HepG2 (cell line): Measurements from ENCODE around the gene MAPK7. TPM values are rescaled to one million over a fixed set of nuclear protein-coding genes. Genes with fewer than 3 reads are reported as not detected.

ENCODE experiments used
- ATAC-seq: fragments of 200-7000 bp; cut with Tn5 transposase; 3 replicates; pipeline ENCODE4 v1.9.1; 2020; ENCODE audit warnings: mild to moderate bottlenecking, moderate library complexity
- BruUV-seq: library from RNA; stranded (reverse); fragments of 400-500 nt; replicated peaks from 2 replicates; lab custom pipeline; 2021; lab: Mats Ljungman, UMichigan
- CTCF ChIA-PET: fragments of 300-600 bp; formaldehyde crosslinking; extraction: SDS; loops from one replicate; lab custom pipeline; 2021; ENCODE audit warnings: low total read pairs, inconsistent platforms, low intra/inter-chr PET ratio; lab: Yijun Ruan, JAX
- POLR2A ChIA-PET: fragments of 350-600 bp; sonication (Branson Sonifier 250); formaldehyde crosslinking; loops from one replicate; lab custom pipeline; 2020; ENCODE audit warnings: antibody characterized with exemption, inconsistent platforms; lab: Yijun Ruan, JAX
- DNase-seq: peaks from one replicate; pipeline ENCODE4 v3.0.0-alpha.2; 2015; ENCODE audit warnings: low spot score
- FAIRE-seq: peaks from 3 replicates; lab custom pipeline; 2011; peaks lifted over from hg19 to GRCh38; lab: Jason Lieb, UNC
- H2AFZ ChIP-seq: one replicate; pipeline ENCODE4 v1.6.1; 2011; ENCODE audit warnings: low read length, inconsistent platforms
- H3K27ac ChIP-seq: fragments of 300-600 bp; 3 replicates; pipeline ENCODE4 v1.8.0; 2011; ENCODE audit warnings: mixed run types, mild to moderate bottlenecking, mixed read lengths, low read length, inconsistent platforms; ENCODE audit not compliant: insufficient read depth; ENCODE audit errors: extremely low read length
- H3K27me3 ChIP-seq, 2 experiments: fragments of 200-600 bp in 1 of 2; 2 replicates in 1 of 2; 3 replicates in 1 of 2; pipeline versions ENCODE4 v1.6.0 to v1.8.0; 2011; ENCODE audit warnings: low read length in 2 of 2, mild to moderate bottlenecking in 2 of 2, moderate library complexity in 2 of 2, inconsistent platforms in 1 of 2; ENCODE audit not compliant: insufficient read depth in 2 of 2, control insufficient read depth in 1 of 2
- H3K36me3 ChIP-seq, 2 experiments: fragments of 200-600 bp in 1 of 2; replicated peaks in 1 of 2; 2 replicates in 1 of 2; 3 replicates in 1 of 2; pipeline versions ENCODE4 v1.5.1 to v1.8.0; 2011; ENCODE audit warnings: low read length in 2 of 2, inconsistent platforms in 1 of 2; ENCODE audit not compliant: insufficient read depth in 2 of 2, control insufficient read depth in 1 of 2
- H3K4me1 ChIP-seq: 2 replicates; pipeline ENCODE4 v1.5.1; 2012; ENCODE audit warnings: low read length, inconsistent platforms; ENCODE audit not compliant: insufficient read depth
- H3K4me2 ChIP-seq: 2 replicates; pipeline ENCODE4 v1.6.0; 2011; ENCODE audit warnings: low read depth, low read length, inconsistent platforms
- H3K4me3 ChIP-seq, 3 experiments: fragments of 200-600 bp in 1 of 3; sonication (generic), shearing (Covaris generic) in 1 of 3; replicated peaks in 1 of 3; 2 replicates each; pipeline ENCODE4 v1.5.1; 2011 to 2016; ENCODE audit warnings: low read length in 3 of 3, inconsistent platforms in 2 of 3, low read depth in 2 of 3, mild to moderate bottlenecking in 2 of 3, control low read depth in 1 of 3, mixed read lengths in 1 of 3; ENCODE audit not compliant: insufficient read depth in 1 of 3
- H3K79me2 ChIP-seq: one replicate; pipeline ENCODE4 v1.6.1; 2011; ENCODE audit warnings: low read length, inconsistent platforms; ENCODE audit not compliant: insufficient read depth
- H3K9ac ChIP-seq: 2 replicates; pipeline ENCODE4 v1.6.0; 2011; ENCODE audit warnings: mild to moderate bottlenecking, low read depth, low read length, inconsistent platforms; ENCODE audit not compliant: insufficient read depth
- H3K9me3 ChIP-seq: 2 replicates; pipeline ENCODE4 v1.5.1; 2012; ENCODE audit warnings: mild to moderate bottlenecking, low read length
- H4K20me1 ChIP-seq: 2 replicates; pipeline ENCODE4 v1.6.0; 2011; ENCODE audit warnings: inconsistent platforms, mild to moderate bottlenecking, low read length, moderate library complexity; ENCODE audit not compliant: insufficient read depth
- E2F1 ChIP-seq: sonication (generic); formaldehyde crosslinking; IDR thresholded peaks from 2 replicates; pipeline ENCODE4 v1.5.0; 2020; ENCODE audit warnings: missing genetic modification reagents
- FOSL2 ChIP-seq: sonication (generic); formaldehyde crosslinking; IDR thresholded peaks from 2 replicates; pipeline ENCODE4 v1.4.0; 2020; ENCODE audit warnings: missing genetic modification reagents
- FOXK1 ChIP-seq: sonication (generic); formaldehyde crosslinking; IDR thresholded peaks from 2 replicates; pipeline ENCODE4 v1.4.0; 2020; ENCODE audit warnings: low read depth, missing genetic modification reagents, borderline replicate concordance
- HDAC2 ChIP-seq: sonication (generic); formaldehyde crosslinking; IDR thresholded peaks from 2 replicates; pipeline ENCODE4 v1.4.0; 2020; ENCODE audit warnings: missing genetic modification reagents
- MLLT10 ChIP-seq: sonication (generic); formaldehyde crosslinking; IDR thresholded peaks from 2 replicates; pipeline ENCODE4 v1.4.0; 2020; ENCODE audit warnings: missing genetic modification reagents
- MZF1 ChIP-seq: sonication (generic); formaldehyde crosslinking; IDR thresholded peaks from 2 replicates; pipeline ENCODE4 v1.8.1; 2023; ENCODE audit warnings: mild to moderate bottlenecking, missing genetic modification reagents, borderline replicate concordance
- NCOA1 ChIP-seq: sonication (generic); formaldehyde crosslinking; IDR thresholded peaks from 2 replicates; pipeline ENCODE4 v1.9.0; 2021; ENCODE audit warnings: missing genetic modification reagents
- NR2F6 ChIP-seq, 2 experiments: IDR thresholded peaks; 2 replicates each; pipeline ENCODE4 v1.6.1; 2016; ENCODE audit warnings: antibody characterized with exemption in 1 of 2, mild to moderate bottlenecking in 1 of 2
- SALL1 ChIP-seq: sonication (generic); formaldehyde crosslinking; IDR thresholded peaks from 2 replicates; pipeline ENCODE4 v1.8.0; 2022; ENCODE audit warnings: mild to moderate bottlenecking, missing genetic modification reagents
- SCMH1 ChIP-seq: sonication (generic); formaldehyde crosslinking; IDR thresholded peaks from 2 replicates; pipeline ENCODE4 v1.9.0; 2021; ENCODE audit warnings: missing genetic modification reagents, mild to moderate bottlenecking, borderline replicate concordance
- SMC3 ChIP-seq: IDR thresholded peaks from 2 replicates; pipeline ENCODE4 v1.6.1; 2011; ENCODE audit warnings: low read length, improper control_type of control experiment
- SNAPC2 ChIP-seq: sonication (generic); formaldehyde crosslinking; IDR thresholded peaks from 2 replicates; pipeline ENCODE4 v1.8.1; 2022; ENCODE audit warnings: mild to moderate bottlenecking, missing genetic modification reagents
- ZFP36L1 ChIP-seq: sonication (generic); formaldehyde crosslinking; IDR thresholded peaks from 2 replicates; pipeline ENCODE4 v1.8.0; 2022; ENCODE audit warnings: mild to moderate bottlenecking, missing genetic modification reagents, moderate library complexity
- ZNF124 ChIP-seq: sonication (generic); formaldehyde crosslinking; IDR thresholded peaks from 2 replicates; pipeline ENCODE4 v1.4.0; 2020; ENCODE audit warnings: missing genetic modification reagents
- ZSCAN12 ChIP-seq: sonication (generic); formaldehyde crosslinking; IDR thresholded peaks from 2 replicates; pipeline ENCODE4 v1.9.0; 2021; ENCODE audit warnings: mild to moderate bottlenecking, missing genetic modification reagents
- WGBS: methylation state at CpG from one replicate; pipeline ENCODE4 v1.1.6; 2017; ENCODE audit warnings: low lambda C conversion rate; 5-methylcytosine and 5-hydroxymethylcytosine counted together
- in situ Hi-C: cut with HindIII; loops from 2 replicates; pipeline ENCODE4 v1.10.0; 2017; ENCODE audit warnings: low pct_unique_long_range_greater_than_20kb; ENCODE audit not compliant: extremely low pct_ligation_motif_present
- intact Hi-C: fragments of 100-400 bp; cut with micrococcal nuclease; formaldehyde crosslinking; loops from one replicate; pipeline ENCODE4 v1.10.0; 2022; ENCODE audit not compliant: unreplicated experiment
- polyA plus RNA-seq, 8 experiments: library from polyadenylated mRNA; depleted of rRNA in 3 of 8; stranded (reverse) in 7 of 8; unstranded in 1 of 8; fragments of >200 nt; fragmentation: Illumina TruSeq in 4 of 8; extraction: Trizol in 4 of 8; gene quantifications; 2 replicates each; pipeline versions ENCODE4 v1.2.1 to v1.2.3, GENCODE V29; 2011 to 2016; ENCODE audit warnings: low read depth in 4 of 8, missing spikeins in 1 of 8, mixed read lengths in 1 of 8; ENCODE audit not compliant: insufficient read depth in 1 of 8
- total RNA-seq, 5 experiments: library from RNA; depleted of rRNA; stranded (reverse); fragments of >200 nt; fragmentation: Illumina TruSeq; extraction: Trizol; gene quantifications; 2 replicates each; pipeline ENCODE4 v1.2.3, GENCODE V29; 2016; ENCODE audit warnings: low read depth in 1 of 5
- TF ChIP-seq, protein P1 (sequence below): sonication (generic); formaldehyde crosslinking; IDR thresholded peaks from 2 replicates; pipeline ENCODE4 v1.5.0; 2020; ENCODE audit warnings: missing genetic modification reagents, mild to moderate bottlenecking, borderline replicate concordance

Gene MAPK7
- total and polyA plus RNA-seq, 2 of the 13 experiments (the other 11 are each of a cell fraction or from before 2014, with no cell fraction given): 2.9 to 5.9 TPM

DNA sequence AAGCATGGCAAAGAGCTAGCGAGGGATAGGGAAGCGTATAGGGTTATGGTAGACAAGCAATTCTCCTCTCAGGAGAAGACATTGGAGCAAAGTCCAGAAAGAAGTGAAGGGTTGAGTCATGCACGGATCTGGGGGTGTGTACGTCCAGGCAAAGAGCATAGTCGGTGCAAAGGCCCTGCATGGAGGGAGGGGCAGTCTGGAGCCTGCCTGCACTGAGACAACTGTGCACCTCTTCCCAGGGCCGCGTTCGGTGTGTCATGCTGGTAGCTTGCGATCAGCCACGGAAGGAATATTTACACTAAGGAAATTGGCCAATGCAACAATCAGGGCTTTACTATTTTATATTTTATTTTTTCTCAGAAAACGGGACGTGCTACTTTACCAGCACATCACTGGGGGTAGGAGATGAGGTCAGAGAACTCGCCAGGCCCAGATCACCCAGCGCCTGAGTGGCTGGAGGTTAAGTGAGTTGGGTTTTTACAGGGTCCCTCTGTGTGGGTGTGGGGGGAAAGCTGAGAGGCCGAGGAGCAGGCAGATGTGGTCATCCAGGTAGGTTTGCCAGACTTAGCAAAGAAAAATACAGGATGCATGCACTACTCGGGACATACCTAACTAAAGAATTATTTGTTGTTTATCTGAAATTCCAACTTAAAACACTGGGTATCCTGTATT lies 9.1 kb upstream of the MAPK7 start (continued):
- TF ChIP-seq ZNF124 (CRISPR knock-in tag) (peak; percentile 36; the same call in 1 of the 2 replicates), FOSL2 (peak; percentile 90), HDAC2 (CRISPR knock-in tag) (peak; percentile 54; the same call in 1 of the 2 replicates), MZF1 (CRISPR knock-in tag) (no peak), MLLT10 (CRISPR knock-in tag) (no peak), SALL1 (CRISPR knock-in tag) (peak; percentile 39), NR2F6 (IDR thresholded peaks at IDR 0.05) (no peak), NR2F6 (CRISPR knock-in tag; IDR thresholded peaks at IDR 0.05) (peak; percentile 17; the same call in 1 of the 2 replicates), FOXK1 (peak; percentile 37; the same call in 1 of the 2 replicates), SMC3 (no peak)
- TF ChIP-seq, all 625 proteins: peak for 43

DNA sequence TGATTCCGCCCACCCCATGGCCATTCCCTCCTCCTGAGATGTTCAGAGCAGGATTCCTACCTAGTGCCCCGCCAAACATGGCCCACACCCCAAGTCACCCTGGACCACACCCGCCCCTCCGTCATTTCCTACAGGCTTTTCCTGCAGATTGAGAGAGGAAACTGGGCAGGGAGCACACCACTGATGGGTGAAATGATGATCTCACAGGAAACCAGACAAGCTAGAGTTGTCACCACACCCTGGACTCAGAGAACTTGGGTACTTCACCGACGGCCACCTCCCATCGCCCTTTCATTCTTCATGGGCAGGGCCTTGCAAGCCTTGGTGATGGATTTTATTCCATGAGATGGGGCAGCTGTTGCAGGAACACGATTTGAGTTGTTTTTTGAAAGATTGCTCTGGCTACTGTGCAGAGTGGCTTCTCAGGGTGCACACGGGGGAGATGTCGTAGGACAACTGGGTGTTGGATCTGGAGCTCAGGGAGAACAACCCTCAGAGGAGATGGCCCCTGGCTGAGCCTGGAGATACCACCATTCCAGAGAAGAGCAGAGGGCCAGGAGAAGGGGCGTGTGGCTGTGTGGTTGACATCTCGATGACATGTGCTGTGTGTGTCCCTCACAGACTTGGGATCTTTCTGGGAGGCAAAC lies 8.3 kb upstream of the MAPK7 start:
- Histone ChIP-seq H4K20me1 (no peaks in the 10 kb centered on the region), H3K4me2 (no peak overlapping the region), H3K4me1 (peaks cover 53% of the 10 kb centered on the region), H2AFZ (no peak overlapping the region), H3K36me3 (no peaks in the 10 kb centered on the region; a peak in 1 of 5 replicates), H3K4me3 (no peak overlapping the region), H3K9me3 (no peaks in the 10 kb centered on the region), H3K9ac (no peak overlapping the region), H3K27ac (no peak overlapping the region), H3K79me2 (no peaks in the 10 kb centered on the region), H3K27me3 (no peaks in the 10 kb centered on the region)
- CTCF ChIA-PET: no interaction called here
- FAIRE-seq (no peak), ATAC-seq (no peak), DNase-seq (no peak)
- in situ Hi-C loops (loop anchor here (10.0 kb wide), 1 partner anchor 395 kb away; no protein-coding TSS in a partner anchor), intact Hi-C loops (no loop called here)
- POLR2A ChIA-PET: interaction anchor here (2.0 to 2.7 kb wide), 2 partner anchors 8 to 32 kb away, joined by 8 to 29 read pairs; partner anchors contain the start of gene MAPK7
- BruUV-seq: no TSS peak
- 96% methylated on average over 10 of the region's 12 CpGs for WGBS
- TF ChIP-seq NCOA1 (CRISPR knock-in tag): no peak
- no peak for TF ChIP-seq SCMH1 (CRISPR knock-in tag)
- no peak for TF ChIP-seq ZFP36L1 (CRISPR knock-in tag)
- no peak for TF ChIP-seq ZSCAN12
- TF ChIP-seq, protein P1, sequence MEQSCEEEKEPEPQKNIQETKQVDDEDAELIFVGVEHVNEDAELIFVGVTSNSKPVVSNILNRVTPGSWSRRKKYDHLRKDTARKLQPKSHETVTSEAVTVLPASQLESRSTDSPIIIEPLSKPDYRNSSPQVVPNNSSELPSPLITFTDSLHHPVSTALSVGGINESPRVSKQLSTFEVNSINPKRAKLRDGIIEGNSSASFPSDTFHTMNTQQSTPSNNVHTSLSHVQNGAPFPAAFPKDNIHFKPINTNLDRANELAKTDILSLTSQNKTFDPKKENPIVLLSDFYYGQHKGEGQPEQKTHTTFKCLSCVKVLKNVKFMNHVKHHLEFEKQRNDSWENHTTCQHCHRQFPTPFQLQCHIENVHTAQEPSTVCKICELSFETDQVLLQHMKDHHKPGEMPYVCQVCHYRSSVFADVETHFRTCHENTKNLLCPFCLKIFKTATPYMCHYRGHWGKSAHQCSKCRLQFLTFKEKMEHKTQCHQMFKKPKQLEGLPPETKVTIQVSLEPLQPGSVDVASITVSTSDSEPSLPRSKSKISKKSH (CRISPR knock-in tag): no peak
- no peak for TF ChIP-seq E2F1 (CRISPR knock-in tag)
- TF ChIP-seq SNAPC2: no peak
